ENCODE results near the gene SLC16A5. TPM values are rescaled to one million over a fixed set of nuclear protein-coding genes. Genes with fewer than 3 reads are reported as not detected.
A peak's percentile ranks its signal among the peaks of the same experiment; 100 is the strongest.

The SLC16A5 gene, protein sequence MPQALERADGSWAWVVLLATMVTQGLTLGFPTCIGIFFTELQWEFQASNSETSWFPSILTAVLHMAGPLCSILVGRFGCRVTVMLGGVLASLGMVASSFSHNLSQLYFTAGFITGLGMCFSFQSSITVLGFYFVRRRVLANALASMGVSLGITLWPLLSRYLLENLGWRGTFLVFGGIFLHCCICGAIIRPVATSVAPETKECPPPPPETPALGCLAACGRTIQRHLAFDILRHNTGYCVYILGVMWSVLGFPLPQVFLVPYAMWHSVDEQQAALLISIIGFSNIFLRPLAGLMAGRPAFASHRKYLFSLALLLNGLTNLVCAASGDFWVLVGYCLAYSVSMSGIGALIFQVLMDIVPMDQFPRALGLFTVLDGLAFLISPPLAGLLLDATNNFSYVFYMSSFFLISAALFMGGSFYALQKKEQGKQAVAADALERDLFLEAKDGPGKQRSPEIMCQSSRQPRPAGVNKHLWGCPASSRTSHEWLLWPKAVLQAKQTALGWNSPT
- 10 to 100 TPM; 28.8 to 54.0 TPM for total RNA-seq
- polyA plus RNA-seq (2013, experiment 1 of 2) = 10.8 TPM
- 7.6 TPM for polyA plus RNA-seq (2013, experiment 2 of 2)
- long read RNA-seq, experiment 1, partial matches to known transcripts = 2 of 6 reads
- long read RNA-seq, experiment 1, other reads (novel, unspliced or antisense) = 4 of 6 reads
- long read RNA-seq, experiment 2, transcript SLC16A5-202 (6 exons, 2,051 nt) = minor isoform, 8 of 101 reads
- long read RNA-seq, experiment 2, transcript SLC16A5-201 (7 exons, 1,934 nt) = major isoform, 13 of 101 reads
- long read RNA-seq, experiment 2, partial matches to known transcripts = 35 of 101 reads
- long read RNA-seq, experiment 2, other reads (novel, unspliced or antisense) = 44 of 101 reads
- long read RNA-seq, experiment 3, transcript SLC16A5-201 (7 exons, 1,934 nt) = major isoform, 49 of 158 reads
- long read RNA-seq, experiment 3, transcript SLC16A5-202 (6 exons, 2,051 nt) = minor isoform, 7 of 158 reads
- long read RNA-seq, experiment 3, partial matches to known transcripts = 28 of 158 reads
- long read RNA-seq, experiment 3, other reads (novel, unspliced or antisense) = 71 of 158 reads
- long read RNA-seq, experiment 4, partial matches to known transcripts = 4 of 5 reads
- long read RNA-seq, experiment 4, other reads (novel, unspliced or antisense) = 1 of 5 reads

DNA sequence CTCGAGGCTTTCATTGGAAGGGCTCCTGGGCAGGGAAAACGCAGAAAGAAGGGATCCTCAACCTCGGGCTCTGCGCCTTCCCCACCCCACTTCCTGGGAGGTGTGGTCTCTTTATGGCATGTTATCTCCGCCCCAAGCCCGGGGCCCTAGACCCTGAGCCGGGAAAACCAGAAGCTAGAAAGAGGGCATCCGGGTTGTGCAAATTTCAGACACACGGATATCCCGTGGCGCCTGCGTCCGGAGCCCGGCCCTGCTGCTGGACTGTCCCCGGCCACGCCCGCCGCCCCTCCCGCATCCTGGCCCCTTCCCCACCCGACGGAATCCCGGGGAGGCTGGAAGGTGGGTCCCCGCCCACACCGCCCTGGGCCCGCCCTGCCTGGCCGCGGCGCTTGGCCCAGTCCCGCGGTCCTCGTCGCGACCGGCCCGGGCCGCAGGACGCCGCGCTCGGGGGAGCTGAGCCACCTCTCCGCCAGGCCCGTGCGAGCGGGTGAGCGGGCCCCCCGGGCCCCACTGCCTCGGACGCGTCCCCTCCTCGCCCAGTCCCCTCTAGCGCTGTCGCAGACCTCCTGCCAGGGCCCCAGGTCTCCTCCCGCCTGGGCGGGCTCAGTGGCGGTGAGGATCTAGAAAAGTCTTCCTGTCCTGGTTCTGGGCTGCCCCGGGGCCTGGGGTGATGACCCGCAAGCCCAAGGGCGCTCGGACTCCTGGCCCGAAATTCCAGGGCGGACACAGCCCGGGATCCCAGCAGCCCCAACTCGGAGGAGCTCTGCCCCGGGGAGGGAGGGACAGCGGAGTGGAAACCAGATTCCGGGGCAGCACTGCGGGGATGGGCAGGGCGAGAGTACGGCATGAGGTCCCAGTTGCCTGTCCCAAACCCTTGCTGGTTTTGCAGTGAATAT, at the start of gene SLC16A5:
Gene SLC16A5 (plus strand): TSS at position 397 of the 896 bp plus-strand sequence. CDS start 5,683 bp downstream, outside the sequence.
- H3K36me3 ChIP-seq (ENCODE audit: control insufficient read depth, insufficient read depth, low read length) = no peaks in the 10 kb centered on the region
- H3K4me1 ChIP-seq (ENCODE audit: control insufficient read depth, insufficient read depth, low read length) = peaks cover 6% of the 10 kb centered on the region
- H3K9ac ChIP-seq (ENCODE audit: extremely low read depth, low read length, poor library complexity, severe bottlenecking) = peak within 1 kb of the TSS; percentile 90
- DNase-seq = peak; percentile 100
- no peaks in the 10 kb centered on the region for H3K27me3 ChIP-seq (ENCODE audit: control insufficient read depth, insufficient read depth, low read length, poor library complexity, severe bottlenecking)
- H3K4me3 ChIP-seq (ENCODE audit: low read length) = peak within 1 kb of the TSS; percentile 89
- peak within 1 kb of the TSS; percentile 92 for H3K27ac Mint-ChIP-seq
- peaks cover 3% of the 10 kb centered on the region for H3K36me3 Mint-ChIP-seq (ENCODE audit: low read depth)
- peak within 1 kb of the TSS; percentile 82 for H3K4me3 Mint-ChIP-seq
- TF ChIP-seq, protein P1, sequence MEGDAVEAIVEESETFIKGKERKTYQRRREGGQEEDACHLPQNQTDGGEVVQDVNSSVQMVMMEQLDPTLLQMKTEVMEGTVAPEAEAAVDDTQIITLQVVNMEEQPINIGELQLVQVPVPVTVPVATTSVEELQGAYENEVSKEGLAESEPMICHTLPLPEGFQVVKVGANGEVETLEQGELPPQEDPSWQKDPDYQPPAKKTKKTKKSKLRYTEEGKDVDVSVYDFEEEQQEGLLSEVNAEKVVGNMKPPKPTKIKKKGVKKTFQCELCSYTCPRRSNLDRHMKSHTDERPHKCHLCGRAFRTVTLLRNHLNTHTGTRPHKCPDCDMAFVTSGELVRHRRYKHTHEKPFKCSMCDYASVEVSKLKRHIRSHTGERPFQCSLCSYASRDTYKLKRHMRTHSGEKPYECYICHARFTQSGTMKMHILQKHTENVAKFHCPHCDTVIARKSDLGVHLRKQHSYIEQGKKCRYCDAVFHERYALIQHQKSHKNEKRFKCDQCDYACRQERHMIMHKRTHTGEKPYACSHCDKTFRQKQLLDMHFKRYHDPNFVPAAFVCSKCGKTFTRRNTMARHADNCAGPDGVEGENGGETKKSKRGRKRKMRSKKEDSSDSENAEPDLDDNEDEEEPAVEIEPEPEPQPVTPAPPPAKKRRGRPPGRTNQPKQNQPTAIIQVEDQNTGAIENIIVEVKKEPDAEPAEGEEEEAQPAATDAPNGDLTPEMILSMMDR (conservative IDR thresholded peaks at IDR 0.05) = no peak
- H3K9me3 Mint-ChIP-seq = no peaks in the 10 kb centered on the region
- H3K27me3 Mint-ChIP-seq (ENCODE audit: insufficient read depth) = no peaks in the 10 kb centered on the region
- H3K9me3 ChIP-seq (ENCODE audit: control insufficient read depth, low read length) = no peaks in the 10 kb centered on the region
- H3K4me1 Mint-ChIP-seq = peaks cover 50% of the 10 kb centered on the region
- H3K27ac ChIP-seq (ENCODE audit: low read depth, low read length) = no peak within 1 kb of the TSS
- 3 to 4% methylated on average over 41 to 69 of the region's 69 CpGs for WGBS, 2 experiments (ENCODE audit: insufficient coverage in 1 of 2, insufficient read length in 1 of 2)

DNA sequence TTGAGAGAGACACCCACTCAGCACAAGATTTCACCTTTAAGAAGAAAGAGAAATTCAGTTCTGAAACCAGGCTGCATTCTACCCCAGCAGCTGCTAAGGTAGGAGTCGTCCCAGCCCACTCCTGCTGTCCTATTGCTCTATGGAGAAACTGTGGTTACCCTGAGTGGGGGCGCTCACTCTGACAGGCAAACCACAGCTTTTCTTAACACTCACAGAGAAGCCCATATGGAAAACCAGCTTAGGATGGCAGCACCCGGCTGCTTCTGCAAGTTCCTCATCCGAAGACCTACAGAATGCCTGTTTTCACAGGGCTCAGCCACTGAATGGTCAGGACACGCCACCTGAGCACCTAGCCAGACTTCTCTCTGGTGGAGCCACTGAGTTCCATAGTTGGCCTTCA, 48.5 kb upstream of the SLC16A5 start:
- no peak overlapping the region for H3K27ac Mint-ChIP-seq
- Histone ChIP-seq H3K4me1 (ENCODE audit: control insufficient read depth, insufficient read depth, low read length) (no peaks in the 10 kb centered on the region), H3K27me3 (ENCODE audit: control insufficient read depth, insufficient read depth, low read length, poor library complexity, severe bottlenecking) (no peaks in the 10 kb centered on the region), H3K27ac (ENCODE audit: low read depth, low read length) (no peak overlapping the region), H3K9ac (ENCODE audit: extremely low read depth, low read length, poor library complexity, severe bottlenecking) (no peak overlapping the region), H3K4me3 (ENCODE audit: low read length) (no peak overlapping the region), H3K36me3 (ENCODE audit: control insufficient read depth, insufficient read depth, low read length) (peaks cover 44% of the 10 kb centered on the region), H3K9me3 (ENCODE audit: control insufficient read depth, low read length) (no peaks in the 10 kb centered on the region)
- no peaks in the 10 kb centered on the region for H3K9me3 Mint-ChIP-seq
- TF ChIP-seq, protein P1 (conservative IDR thresholded peaks at IDR 0.05) = no peak
- no peaks in the 10 kb centered on the region for H3K27me3 Mint-ChIP-seq (ENCODE audit: insufficient read depth)
- H3K4me3 Mint-ChIP-seq = no peak overlapping the region
- peaks cover 15% of the 10 kb centered on the region for H3K4me1 Mint-ChIP-seq
- WGBS, 2 experiments (ENCODE audit: insufficient coverage in 1 of 2, insufficient read length in 1 of 2) = 91 to 97% methylated on average over 5 of the region's 5 CpGs
- H3K36me3 Mint-ChIP-seq (ENCODE audit: low read depth) = peaks cover 43% of the 10 kb centered on the region
- DNase-seq = no peak

Data from endodermal cell (in vitro differentiated cells).